Vagina (tissue), 2 donors: ENCODE results near the gene ASPG.

ENCODE experiments used
- CTCF ChIP-seq, 3 experiments: fragments of 450-650 bp in 2 of 3; fragments of 200-600 bp in 1 of 3; sonication (generic) in 1 of 3; IDR thresholded peaks; one replicate each; pipeline ENCODE4 v1.5.1; 2017 to 2019; ENCODE audit warnings: antibody characterized with exemption in 3 of 3, mild to moderate bottlenecking in 2 of 3, moderate library complexity in 2 of 3
- POLR2AphosphoS5 ChIP-seq, 2 donors: sonication (generic); formaldehyde crosslinking; IDR thresholded peaks; one replicate each; pipeline ENCODE4 v1.9.0; 2017; ENCODE audit warnings: antibody characterized with exemption in 2 of 2, mild to moderate bottlenecking in 2 of 2, low read depth in 1 of 2; ENCODE audit not compliant: insufficient read depth in 1 of 2

- TF ChIP-seq CTCF (IDR thresholded peaks at IDR 0.05) (no peak), POLR2AphosphoS5 (IDR thresholded peaks at IDR 0.05; ENCODE audit: insufficient read depth in 1 of 2, low read depth in 1 of 2) (no peak)
Observed at GRCh38 chr14:104109731-104110361, 24.3 kb downstream of the ASPG start.
